Mucosa of gallbladder (tissue), 1 donor: ENCODE measurements around the gene CSTF1. TPM values are rescaled to one million over a fixed set of nuclear protein-coding genes. Genes with fewer than 3 reads are reported as not detected.

Source experiments
- DNase-seq: peaks from one replicate; pipeline ENCODE4 v3.0.0-alpha.2; 2020; ENCODE audit warnings: low spot score
- total RNA-seq: library from RNA; stranded (reverse); gene quantifications from one replicate; pipeline ENCODE4 v1.2.1, GENCODE V29; 2021
- donor health status: DM: no; HTN: no; CAD: no.

CSTF1 gene
- total RNA-seq, 1 donor from 2014 or later, result 24.1 TPM

GRCh38 chr20:56429502-56429901, 37.1 kb downstream of the CSTF1 start:
- no peak for DNase-seq

GRCh38 chr20:56429941-56430340, 37.5 kb downstream of the CSTF1 start:
- no peak for DNase-seq

GRCh38 chr20:56430461-56430860, 38.0 kb downstream of the CSTF1 start:
- DNase-seq, result no peak

GRCh38 chr20:56430957-56431356, 38.5 kb downstream of the CSTF1 start:
- no peak for DNase-seq

- no peak for DNase-seq
These were observed 39.0 kb downstream of the CSTF1 start for GRCh38 chr20:56431471-56431870.

GRCh38 chr20:56433221-56433879, 40.9 kb downstream of the CSTF1 start:
- DNase-seq, result no peak

- DNase-seq, result no peak
These were observed 41.4 kb downstream of the CSTF1 start for GRCh38 chr20:56433880-56434255.

GRCh38 chr20:56437196-56437960, 44.9 kb downstream of the CSTF1 start:
- no peak for DNase-seq

- no peak for DNase-seq
These were observed 45.8 kb downstream of the CSTF1 start for GRCh38 chr20:56438284-56438683.

GRCh38 chr20:56439771-56440291, 47.4 kb downstream of the CSTF1 start:
- DNase-seq, result peak; percentile 57

- DNase-seq, result no peak
These were observed 48.0 kb downstream of the CSTF1 start for GRCh38 chr20:56440346-56441007.

GRCh38 chr20:56442389-56443365, 50.2 kb downstream of the CSTF1 start:
- no peak for DNase-seq

- no peak for DNase-seq
These were observed 51.5 kb downstream of the CSTF1 start for GRCh38 chr20:56443654-56444540.

GRCh38 chr20:56445130-56445529, 52.7 kb downstream of the CSTF1 start:
- DNase-seq, result no peak

- DNase-seq, result no peak
These were observed 53.1 kb downstream of the CSTF1 start for GRCh38 chr20:56445540-56445939.

- no peak for DNase-seq
These were observed 54.8 kb downstream of the CSTF1 start for GRCh38 chr20:56447227-56447626.

- no peak for DNase-seq
These were observed 57.0 kb downstream of the CSTF1 start for GRCh38 chr20:56449459-56449858.

- no peak for DNase-seq
These were observed 58.8 kb downstream of the CSTF1 start for GRCh38 chr20:56451056-56451765.

GRCh38 chr20:56453352-56453751, 60.9 kb downstream of the CSTF1 start:
- no peak for DNase-seq

- DNase-seq, result no peak
These were observed 62.3 kb downstream of the CSTF1 start for GRCh38 chr20:56454754-56455153.
